HCT116 (cell line): ENCODE measurements around the gene PLCL2. TPM values are rescaled to one million over a fixed set of nuclear protein-coding genes. Genes with fewer than 3 reads are reported as not detected.
A peak's percentile ranks its signal among the peaks of the same experiment; 100 is the strongest.

Experiments used
- ATAC-seq: fragments of 200-7000 bp; cut with Tn5 transposase; 2 replicates; pipeline ENCODE4 v1.9.1; 2020; ENCODE audit warnings: mild to moderate bottlenecking, moderate library complexity
- BruUV-seq: library from RNA; stranded (reverse); fragments of 400-500 nt; replicated peaks from 2 replicates; lab custom pipeline; 2021; lab: Mats Ljungman, UMichigan
- CTCF ChIA-PET: fragments of 300-600 bp; sonication (Branson Sonifier 250); formaldehyde crosslinking; loops from one replicate; lab custom pipeline; 2021; ENCODE audit warnings: antibody characterized with exemption; lab: Charles Lee
- POLR2A ChIA-PET: fragments of 300-600, 350-600 bp; sonication (Branson Sonifier 250); formaldehyde crosslinking; loops from one replicate; lab custom pipeline; 2021; ENCODE audit warnings: antibody characterized with exemption; lab: Charles Lee
- RAD21 ChIA-PET, 2 experiments: fragments of 300-600 bp; sonication (Branson Sonifier 250); formaldehyde crosslinking; loops; one replicate each; lab custom pipeline; 2023; ENCODE audit warnings: low total read pairs in 2 of 2; ENCODE audit not compliant: uncharacterized antibody in 2 of 2, unreplicated experiment in 2 of 2, low non-redundant PET in 1 of 2; lab: Charles Lee
- DNase-seq: peaks from one replicate; pipeline ENCODE4 v3.0.0-alpha.2; 2010; ENCODE audit warnings: low read depth, low spot score
- H2AFZ ChIP-seq: fragments of 200-600 bp; shearing (Covaris generic), sonication (generic); 2 replicates; pipeline ENCODE4 v1.6.1; 2017; ENCODE audit warnings: low read depth, mixed run types, mixed read lengths, antibody characterized with exemption, low read length; ENCODE audit not compliant: poor library complexity, severe bottlenecking
- H3K27ac ChIP-seq: 2 replicates; pipeline ENCODE4 v1.5.1; 2012; ENCODE audit warnings: low read depth, low read length
- H3K27me3 ChIP-seq: fragments of 200-600 bp; sonication (generic); 2 replicates; pipeline ENCODE4 v1.6.1; 2016; ENCODE audit warnings: mixed run types, low read length, mixed read lengths; ENCODE audit not compliant: insufficient read depth
- H3K36me3 ChIP-seq, 2 experiments: fragments of 200-500 bp in 1 of 2; fragments of 200-600 bp in 1 of 2; sonication (Bioruptor generic) in 1 of 2; sonication (generic) in 1 of 2; 2 replicates each; pipeline versions ENCODE4 v1.5.1 to v1.6.1; 2014 to 2016; ENCODE audit warnings: low read length in 2 of 2, inconsistent platforms in 1 of 2, mixed read lengths in 1 of 2, mixed run types in 1 of 2; ENCODE audit not compliant: insufficient read depth in 2 of 2, control insufficient read depth in 1 of 2
- H3K4me1 ChIP-seq, 2 experiments: fragments of 200-600 bp in 1 of 2; sonication (generic) in 1 of 2; 2 replicates each; pipeline versions ENCODE4 v1.5.1 to v1.6.1; 2012 to 2017; ENCODE audit warnings: low read length in 2 of 2, inconsistent platforms in 1 of 2, mild to moderate bottlenecking in 1 of 2, mixed read lengths in 1 of 2, mixed run types in 1 of 2, moderate library complexity in 1 of 2; ENCODE audit not compliant: insufficient read depth in 2 of 2, control insufficient read depth in 1 of 2
- H3K4me2 ChIP-seq: fragments of 200-600 bp; sonication (generic); 2 replicates; pipeline ENCODE4 v1.6.1; 2017; ENCODE audit warnings: mixed run types, low read length, mixed read lengths
- H3K4me3 ChIP-seq, 2 experiments: fragments of 200-600 bp in 1 of 2; sonication (generic) in 1 of 2; replicated peaks in 1 of 2; 2 replicates each; pipeline ENCODE4 v1.5.1; 2011 to 2016; ENCODE audit warnings: low read length in 2 of 2, control low read depth in 1 of 2, low read depth in 1 of 2, mild to moderate bottlenecking in 1 of 2, mixed read lengths in 1 of 2, mixed run types in 1 of 2
- H3K79me2 ChIP-seq: fragments of 200-600 bp; sonication (generic); 2 replicates; pipeline ENCODE4 v1.6.1; 2017; ENCODE audit warnings: mild to moderate bottlenecking, mixed run types, low read length, moderate library complexity, mixed read lengths; ENCODE audit not compliant: insufficient read depth
- H3K9ac ChIP-seq: fragments of 200-600 bp; sonication (generic); 2 replicates; pipeline ENCODE4 v1.6.1; 2016; ENCODE audit warnings: low read length, mixed read lengths
- H3K9me2 ChIP-seq: fragments of 200-600 bp; sonication (generic), shearing (Covaris generic); 2 replicates; pipeline ENCODE4 v1.6.1; 2017; ENCODE audit warnings: mixed run types, mild to moderate bottlenecking, moderate library complexity; ENCODE audit not compliant: insufficient read depth
- H3K9me3 ChIP-seq, 2 experiments: fragments of 200-500 bp in 1 of 2; fragments of 200-600 bp in 1 of 2; sonication (Bioruptor generic) in 1 of 2; sonication (generic) in 1 of 2; 2 replicates each; pipeline ENCODE4 v1.6.1; 2014 to 2017; ENCODE audit warnings: low read length in 2 of 2, mixed read lengths in 2 of 2, inconsistent platforms in 1 of 2, low read depth in 1 of 2, mild to moderate bottlenecking in 1 of 2, mixed run types in 1 of 2, moderate library complexity in 1 of 2; ENCODE audit not compliant: control insufficient read depth in 1 of 2, insufficient read depth in 1 of 2
- H4K20me1 ChIP-seq: fragments of 200-600 bp; sonication (generic), shearing (Covaris generic); 2 replicates; pipeline ENCODE4 v1.6.1; 2017; ENCODE audit warnings: mixed run types, mild to moderate bottlenecking, moderate library complexity; ENCODE audit not compliant: insufficient read depth
- CBX3 ChIP-seq: IDR thresholded peaks from 2 replicates; pipeline ENCODE4 v1.6.1; 2012; ENCODE audit warnings: low read depth
- CEBPB ChIP-seq: IDR thresholded peaks from 2 replicates; pipeline ENCODE4 v1.6.1; 2012; ENCODE audit warnings: low read depth
- CTCF ChIP-seq, 3 experiments: fragments of 200-600 bp in 1 of 3; sonication (generic) in 1 of 3; IDR thresholded peaks in 2 of 3; conservative IDR thresholded peaks in 1 of 3; 2 replicates each; pipeline ENCODE4 v1.5.1; 2012 to 2017; ENCODE audit warnings: low read depth in 2 of 3, low read length in 2 of 3, antibody characterized with exemption in 1 of 3, borderline replicate concordance in 1 of 3, control low read depth in 1 of 3, mild to moderate bottlenecking in 1 of 3, mixed read lengths in 1 of 3, mixed run types in 1 of 3, moderate library complexity in 1 of 3; ENCODE audit not compliant: insufficient read depth in 1 of 3
- EZH2phosphoT487 ChIP-seq: fragments of 200-600 bp; IDR thresholded peaks from 2 replicates; pipeline ENCODE4 v1.6.1; 2018; ENCODE audit warnings: antibody characterized with exemption, borderline replicate concordance
- FOSL1 ChIP-seq: IDR thresholded peaks from 2 replicates; pipeline ENCODE4 v1.6.1; 2012; ENCODE audit warnings: low read depth
- JUND ChIP-seq: IDR thresholded peaks from 2 replicates; pipeline ENCODE4 v1.6.1; 2012
- MAX ChIP-seq: IDR thresholded peaks from 2 replicates; pipeline ENCODE4 v1.6.1; 2012
- REST ChIP-seq: IDR thresholded peaks from 2 replicates; pipeline ENCODE4 v1.6.1; 2012; ENCODE audit warnings: low read depth
- SRF ChIP-seq: IDR thresholded peaks from 2 replicates; pipeline ENCODE4 v1.6.1; 2012; ENCODE audit warnings: low read depth
- intact Hi-C: fragments of 100-400 bp; cut with micrococcal nuclease; formaldehyde crosslinking; loops from 2 replicates; pipeline ENCODE4 v1.10.0; 2022
- total RNA-seq: library from RNA; stranded (reverse); gene quantifications from one replicate; pipeline ENCODE4 v1.2.1, GENCODE V29; 2021; ENCODE audit not compliant: unreplicated experiment

The PLCL2 gene
- total RNA-seq, 1 experiment from 2014 or later: 2.2 TPM

- ATAC-seq: peak; percentile 50
- H3K27ac ChIP-seq: no peak overlapping the region
- RAD21 ChIA-PET: no interaction called here
- no peak overlapping the region for H3K9ac ChIP-seq
- H2AFZ ChIP-seq: no peak overlapping the region
- H3K36me3 ChIP-seq: no peaks in the 10 kb centered on the region
- H3K79me2 ChIP-seq: no peaks in the 10 kb centered on the region
- POLR2A ChIA-PET: no interaction called here
- H3K4me1 ChIP-seq: peaks cover 0 to 9% of the 10 kb centered on the region in 2 experiments; a peak in 1 of 4 replicates
- no peaks in the 10 kb centered on the region for H3K27me3 ChIP-seq
- no peaks in the 10 kb centered on the region for H3K9me2 ChIP-seq
- H4K20me1 ChIP-seq: no peaks in the 10 kb centered on the region
- intact Hi-C loops: no loop called here
- H3K4me3 ChIP-seq: no peak overlapping the region
- TF ChIP-seq CBX3: no peak
- no peak for TF ChIP-seq REST
- TF ChIP-seq FOSL1: no peak
- no peak for TF ChIP-seq JUND
- TF ChIP-seq MAX: no peak
- no peak for TF ChIP-seq SRF
- no peak for TF ChIP-seq CEBPB
- TF ChIP-seq CTCF (IDR thresholded peaks at IDR 0.05 in 2 of 3, conservative IDR thresholded peaks at IDR 0.05 in 1 of 3; ENCODE audit: borderline replicate concordance in 1 of 3, insufficient read depth in 1 of 3, low read depth in 2 of 3, low read length in 2 of 3): no peak
- TF ChIP-seq EZH2phosphoT487: no peak
- peak overlapping the region; percentile 13; the same call in 1 of the 2 replicates for H3K4me2 ChIP-seq
- DNase-seq: no peak
- BruUV-seq: no TSS peak
- no peaks in the 10 kb centered on the region for H3K9me3 ChIP-seq
- CTCF ChIA-PET: no interaction called here
Observed at GRCh38 chr3:16917256-16917935, 32.6 kb downstream of the PLCL2 start.
